Measurements from ENCODE around the gene DDX25. TPM values are rescaled to one million over a fixed set of nuclear protein-coding genes. Genes with fewer than 3 reads are reported as not detected.

Gene DDX25
- total RNA-seq, 1 donor from 2014 or later, result not detected

DNA sequence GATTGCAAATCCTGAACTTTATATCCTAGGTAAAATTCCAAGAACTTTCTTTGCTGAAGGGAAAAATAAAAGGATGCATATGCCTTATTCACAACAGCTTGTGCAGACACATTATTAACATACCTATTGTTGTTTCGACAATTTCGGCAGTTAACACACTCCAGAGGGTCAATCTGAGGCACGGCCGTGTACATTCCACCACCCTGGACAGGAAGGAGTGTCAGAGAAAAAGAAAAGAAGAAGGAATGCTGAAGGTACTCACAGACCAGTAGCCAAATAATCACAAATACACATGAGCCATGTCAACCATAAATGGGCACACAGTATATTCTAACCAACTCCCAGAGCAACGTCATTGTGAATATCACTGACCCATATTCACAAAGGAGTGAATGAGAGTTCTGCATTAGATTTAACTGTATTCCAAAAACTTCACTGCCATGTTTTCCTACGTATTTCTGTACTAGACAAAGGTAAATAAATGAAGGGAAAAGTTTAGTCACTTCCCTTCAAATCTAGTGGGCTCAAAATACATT is 73.9 kb downstream of the DDX25 start:
- DNase-seq, result no peak

Other genes starting within 250 kb of the DDX25 start
- not detected for gene ACRV1, start 223.7 kb upstream of the DDX25 start, total RNA-seq
- not detected for gene PATE1, start 158.2 kb upstream of the DDX25 start, total RNA-seq
- not detected for gene PATE2, start 125.7 kb upstream of the DDX25 start, total RNA-seq
- gene PATE3, start 116.4 kb upstream of the DDX25 start, total RNA-seq, result not detected
- not detected for gene PATE4, start 71.2 kb upstream of the DDX25 start, total RNA-seq
- 4.6 TPM for gene HYLS1, start 16.8 kb upstream of the DDX25 start, total RNA-seq
- gene PUS3, start 1.3 kb upstream of the DDX25 start, total RNA-seq, result 7.2 TPM
- not detected for gene VSIG10L2, start 41.5 kb downstream of the DDX25 start, total RNA-seq
- gene CDON, start 158.4 kb downstream of the DDX25 start, total RNA-seq, result 35.2 TPM